OCI-LY7 (cell line): ENCODE data around the gene ADGRD1. TPM values are rescaled to one million over a fixed set of nuclear protein-coding genes. Genes with fewer than 3 reads are reported as not detected.

Experiments used
- BruUV-seq: library from RNA; stranded (reverse); fragments of 400-500 nt; replicated peaks from 2 replicates; lab custom pipeline; 2021; lab: Mats Ljungman, UMichigan
- CTCF ChIA-PET: fragments of 300-600 bp; sonication (Branson Sonifier 250); formaldehyde crosslinking; loops from one replicate; lab custom pipeline; 2022; ENCODE audit warnings: antibody characterized with exemption; ENCODE audit not compliant: unreplicated experiment; lab: Charles Lee
- POLR2A ChIA-PET: fragments of 300-600 bp; sonication (Branson Sonifier 250); formaldehyde crosslinking; loops from one replicate; lab custom pipeline; 2022; ENCODE audit warnings: antibody characterized with exemption; lab: Charles Lee
- DNase-seq: peaks from one replicate; pipeline ENCODE4 v3.0.0-alpha.2; 2015; ENCODE audit warnings: low spot score
- H2AFZ ChIP-seq: fragments of 200-600 bp; sonication (generic), shearing (Covaris generic); 2 replicates; pipeline ENCODE4 v1.6.1; 2014; ENCODE audit warnings: mild to moderate bottlenecking, antibody characterized with exemption, low read length, moderate library complexity
- H3K27ac ChIP-seq: fragments of 200-600 bp; sonication (generic); 2 replicates; pipeline ENCODE4 v1.5.1; 2014; ENCODE audit warnings: mixed run types, low read depth, mild to moderate bottlenecking, moderate library complexity, low read length, inconsistent platforms; ENCODE audit not compliant: poor library complexity, severe bottlenecking
- H3K36me3 ChIP-seq: fragments of 200-600 bp; sonication (generic); 2 replicates; pipeline ENCODE4 v1.6.1; 2014; ENCODE audit warnings: mild to moderate bottlenecking, antibody characterized with exemption, low read length, moderate library complexity, mixed read lengths; ENCODE audit not compliant: insufficient read depth
- H3K4me1 ChIP-seq: fragments of 200-600 bp; sonication (generic); 2 replicates; pipeline ENCODE4 v1.5.1; 2014; ENCODE audit warnings: mild to moderate bottlenecking, low read length; ENCODE audit not compliant: insufficient read depth, poor library complexity, severe bottlenecking
- H3K4me2 ChIP-seq: fragments of 200-600 bp; sonication (generic); 2 replicates; pipeline ENCODE4 v1.6.1; 2014; ENCODE audit warnings: mild to moderate bottlenecking, low read length
- H3K4me3 ChIP-seq: fragments of 200-600 bp; sonication (generic); 2 replicates; pipeline ENCODE4 v1.5.1; 2014; ENCODE audit warnings: mild to moderate bottlenecking, low read depth, low read length; ENCODE audit not compliant: poor library complexity, severe bottlenecking
- H3K79me2 ChIP-seq: fragments of 200-600 bp; sonication (generic); 2 replicates; pipeline ENCODE4 v1.6.1; 2016; ENCODE audit warnings: low read depth, mild to moderate bottlenecking, low read length, moderate library complexity, mixed read lengths; ENCODE audit not compliant: insufficient read depth
- H3K9me2 ChIP-seq: fragments of 200-600 bp; sonication (generic); 2 replicates; pipeline ENCODE4 v1.6.1; 2016; ENCODE audit warnings: mild to moderate bottlenecking, low read length, mixed read lengths; ENCODE audit not compliant: insufficient read depth
- H3K9me3 ChIP-seq: fragments of 200-600 bp; sonication (generic); 2 replicates; pipeline ENCODE4 v1.6.1; 2014; ENCODE audit warnings: mild to moderate bottlenecking, mixed run types, low read length, mixed read lengths
- H4K20me1 ChIP-seq: fragments of 200-600 bp; sonication (generic); 2 replicates; pipeline ENCODE4 v1.6.1; 2014; ENCODE audit warnings: mild to moderate bottlenecking, antibody characterized with exemption, low read length, moderate library complexity, mixed read lengths; ENCODE audit not compliant: insufficient read depth
- CTCF ChIP-seq: fragments of 200-600 bp; sonication (generic); conservative IDR thresholded peaks from 2 replicates; pipeline ENCODE4 v1.5.1; 2014; ENCODE audit warnings: mild to moderate bottlenecking, antibody characterized with exemption, low read length, moderate library complexity, mixed read lengths
- EZH2phosphoT487 ChIP-seq: fragments of 200-600 bp; sonication (generic); IDR thresholded peaks from 2 replicates; pipeline ENCODE4 v1.6.1; 2018; ENCODE audit warnings: low read depth, borderline replicate concordance, mild to moderate bottlenecking, mixed run types, antibody characterized with exemption, low read length, moderate library complexity, mixed read lengths
- intact Hi-C: fragments of 100-400 bp; cut with micrococcal nuclease; formaldehyde crosslinking; loops from one replicate; pipeline ENCODE4 v1.10.0; 2022; ENCODE audit not compliant: unreplicated experiment
- total RNA-seq, 2 experiments: library from RNA; depleted of rRNA in 1 of 2; stranded (reverse); fragments of >200 nt in 1 of 2; shearing (Covaris generic) in 1 of 2; gene quantifications; 2 replicates each; pipeline ENCODE4 v1.2.3, GENCODE V29; 2014 to 2022

The ADGRD1 gene
- total RNA-seq, 2 experiments from 2014 or later, result 1.0 to 1.7 TPM

- no peak overlapping the region for H3K4me3 ChIP-seq
- TF ChIP-seq EZH2phosphoT487 (no peak), CTCF (no peak)
- ChIA-PET CTCF (no interaction called here), POLR2A (no interaction called here)
- intact Hi-C loops, result no loop called here
- H2AFZ ChIP-seq, result no peak overlapping the region
- no TSS peak for BruUV-seq
- no peaks in the 10 kb centered on the region for H3K9me3 ChIP-seq
- no peak overlapping the region for H3K4me2 ChIP-seq
- H3K79me2 ChIP-seq, result no peaks in the 10 kb centered on the region
- H3K4me1 ChIP-seq, result no peaks in the 10 kb centered on the region
- no peak for DNase-seq
- H4K20me1 ChIP-seq, result no peaks in the 10 kb centered on the region
- no peak overlapping the region for H3K27ac ChIP-seq
- H3K36me3 ChIP-seq, result no peaks in the 10 kb centered on the region
- no peaks in the 10 kb centered on the region for H3K9me2 ChIP-seq
Measured at GRCh38 chr12:131088701-131089530, 135.2 kb downstream of the ADGRD1 start.

DNA sequence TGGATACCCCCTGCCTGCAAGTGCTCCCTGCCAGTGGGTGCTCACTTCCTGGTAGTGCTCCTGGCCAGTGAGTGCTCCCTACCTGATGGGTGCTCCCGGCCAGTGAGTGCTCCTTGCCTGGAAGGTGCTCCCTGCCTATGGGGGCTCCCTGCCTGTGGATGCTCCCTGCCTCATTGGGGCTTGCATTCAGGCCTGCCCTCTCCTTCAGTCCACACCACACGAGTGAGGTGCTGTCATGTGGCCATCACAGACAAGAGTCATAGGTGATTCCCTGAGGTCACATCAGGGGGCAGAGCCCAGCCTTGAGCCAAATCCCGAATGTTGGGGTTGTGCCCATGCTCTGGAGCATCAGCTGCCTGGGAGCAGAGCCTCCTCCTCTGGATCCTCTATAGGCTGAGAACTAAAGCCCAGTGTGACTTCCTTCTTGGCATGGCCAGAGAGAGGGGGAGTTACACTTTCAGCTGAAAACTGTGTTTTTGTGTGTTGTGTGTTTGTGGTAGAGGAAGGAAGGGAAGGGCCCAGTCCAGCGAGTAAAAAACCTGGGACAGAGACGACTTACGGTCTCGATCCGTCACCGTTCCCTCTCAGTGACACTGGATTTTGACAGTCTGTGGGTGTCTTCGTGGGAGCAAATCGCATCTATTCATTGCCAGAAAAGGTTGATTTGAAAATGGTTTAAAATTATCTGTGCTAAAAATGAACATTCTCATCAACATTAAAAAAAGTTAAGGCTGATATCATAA is 136.0 kb downstream of the ADGRD1 start:
- Histone ChIP-seq H3K4me1 (no peaks in the 10 kb centered on the region), H3K36me3 (no peaks in the 10 kb centered on the region), H3K9me2 (no peaks in the 10 kb centered on the region), H3K9me3 (no peaks in the 10 kb centered on the region), H3K4me2 (no peak overlapping the region), H3K27ac (no peak overlapping the region), H4K20me1 (no peaks in the 10 kb centered on the region), H3K79me2 (no peaks in the 10 kb centered on the region), H3K4me3 (no peak overlapping the region), H2AFZ (no peak overlapping the region)
- BruUV-seq, result no TSS peak
- DNase-seq, result no peak
- intact Hi-C loops, result no loop called here
- ChIA-PET POLR2A (no interaction called here), CTCF (no interaction called here)
- TF ChIP-seq EZH2phosphoT487 (no peak), CTCF (no peak)
